Mammary epithelial cell (primary cell): Measurements from ENCODE around the gene ZNF292.

Experiments used
- EZH2 ChIP-seq: IDR thresholded peaks from 2 replicates; pipeline ENCODE4 v1.6.1; 2012; ENCODE audit warnings: low read length, inconsistent platforms, borderline replicate concordance
- TF ChIP-seq, protein P1 (sequence below), 2 donors: IDR thresholded peaks in 1 of 2; conservative IDR thresholded peaks in 1 of 2; 2 replicates each; pipeline ENCODE4 v1.5.1; 2011 to 2012; ENCODE audit warnings: inconsistent platforms in 2 of 2, low read length in 2 of 2, mild to moderate bottlenecking in 2 of 2, control low read depth in 1 of 2, low read depth in 1 of 2; ENCODE audit not compliant: insufficient read depth in 1 of 2; ENCODE audit errors: extremely low read depth in 1 of 2

DNA sequence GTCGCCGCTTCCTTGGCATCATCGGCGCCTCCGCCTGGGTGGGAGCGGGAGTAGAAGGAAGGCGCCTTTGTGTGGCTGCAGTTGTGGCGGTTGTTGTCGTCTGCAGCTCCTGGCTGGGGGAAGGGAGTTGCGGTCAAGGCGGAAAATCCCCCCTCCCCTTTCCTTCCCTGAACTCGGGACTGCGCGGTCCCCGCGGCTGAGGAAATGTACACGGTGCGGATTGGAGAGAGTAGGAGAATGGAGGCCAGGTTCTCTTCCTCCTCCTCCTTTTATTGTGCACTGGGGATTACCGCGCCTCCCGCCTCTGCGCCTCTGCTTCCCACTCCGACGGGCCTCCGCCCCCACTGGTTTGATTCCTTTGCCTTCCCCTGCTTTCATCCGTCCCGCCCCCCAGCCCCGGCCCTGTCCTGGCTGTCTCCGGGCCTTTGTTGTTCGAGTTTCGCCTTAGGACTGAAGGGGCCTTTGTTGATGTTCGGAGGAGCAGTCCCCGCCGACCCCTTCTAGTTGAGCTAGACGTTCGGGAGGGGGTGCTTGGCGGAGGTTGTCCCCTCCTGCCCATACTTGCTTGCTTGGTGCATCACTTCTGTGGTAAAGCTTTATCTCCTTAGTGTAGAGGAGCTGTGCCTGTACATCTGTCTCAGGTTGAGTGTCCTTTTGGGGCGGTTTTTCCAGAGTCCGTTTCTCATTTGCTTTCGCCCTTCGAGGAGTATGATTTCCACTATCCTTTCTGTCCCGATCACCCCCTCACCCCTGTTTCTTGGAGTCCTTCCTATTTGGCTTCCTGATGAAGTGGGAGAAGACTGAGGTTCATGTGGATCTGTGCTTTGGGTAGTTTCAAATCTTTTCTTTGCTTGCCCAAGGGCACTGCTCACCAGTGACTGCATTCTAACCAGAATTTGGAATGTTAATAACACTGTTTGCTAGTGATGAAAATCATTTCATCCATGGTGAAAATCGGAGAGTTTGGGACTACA is 764 bp downstream of the ZNF292 start:
- TF ChIP-seq, protein P1, sequence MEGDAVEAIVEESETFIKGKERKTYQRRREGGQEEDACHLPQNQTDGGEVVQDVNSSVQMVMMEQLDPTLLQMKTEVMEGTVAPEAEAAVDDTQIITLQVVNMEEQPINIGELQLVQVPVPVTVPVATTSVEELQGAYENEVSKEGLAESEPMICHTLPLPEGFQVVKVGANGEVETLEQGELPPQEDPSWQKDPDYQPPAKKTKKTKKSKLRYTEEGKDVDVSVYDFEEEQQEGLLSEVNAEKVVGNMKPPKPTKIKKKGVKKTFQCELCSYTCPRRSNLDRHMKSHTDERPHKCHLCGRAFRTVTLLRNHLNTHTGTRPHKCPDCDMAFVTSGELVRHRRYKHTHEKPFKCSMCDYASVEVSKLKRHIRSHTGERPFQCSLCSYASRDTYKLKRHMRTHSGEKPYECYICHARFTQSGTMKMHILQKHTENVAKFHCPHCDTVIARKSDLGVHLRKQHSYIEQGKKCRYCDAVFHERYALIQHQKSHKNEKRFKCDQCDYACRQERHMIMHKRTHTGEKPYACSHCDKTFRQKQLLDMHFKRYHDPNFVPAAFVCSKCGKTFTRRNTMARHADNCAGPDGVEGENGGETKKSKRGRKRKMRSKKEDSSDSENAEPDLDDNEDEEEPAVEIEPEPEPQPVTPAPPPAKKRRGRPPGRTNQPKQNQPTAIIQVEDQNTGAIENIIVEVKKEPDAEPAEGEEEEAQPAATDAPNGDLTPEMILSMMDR (conservative IDR thresholded peaks at IDR 0.05 in 1 of 2, IDR thresholded peaks at IDR 0.05 in 1 of 2; ENCODE audit: extremely low read depth in 1 of 2, insufficient read depth in 1 of 2, low read depth in 1 of 2, low read length in 2 of 2), result no peak
- no peak for TF ChIP-seq EZH2
